CD14-positive monocyte (primary cell): ENCODE results near the gene ZFHX3. TPM values are rescaled to one million over a fixed set of nuclear protein-coding genes. Genes with fewer than 3 reads are reported as not detected.

Source experiments
- DNase-seq, 3 donors: peaks; one replicate each; pipeline ENCODE4 v3.0.0-alpha.2; 2011 to 2022
- H2AFZ ChIP-seq: 2 replicates; pipeline ENCODE4 v1.6.0; 2012; ENCODE audit warnings: mild to moderate bottlenecking, low read depth, low read length, inconsistent platforms; ENCODE audit not compliant: insufficient read depth, poor library complexity, severe bottlenecking
- H3K27ac ChIP-seq, 2 donors: 1 replicate in 1 of 2; 2 replicates in 1 of 2; pipeline ENCODE4 v1.5.1; 2012 to 2013; ENCODE audit warnings: low read length in 2 of 2, control low read depth in 1 of 2, inconsistent platforms in 1 of 2, low read depth in 1 of 2, mild to moderate bottlenecking in 1 of 2
- H3K27me3 ChIP-seq, 2 donors: one replicate each; pipeline versions ENCODE4 v1.6.0 to v1.6.1; 2011 to 2013; ENCODE audit warnings: low read length in 2 of 2; ENCODE audit not compliant: control insufficient read depth in 2 of 2, insufficient read depth in 2 of 2
- H3K36me3 ChIP-seq, 2 donors: replicated peaks in 1 of 2; 1 replicate in 1 of 2; 2 replicates in 1 of 2; pipeline versions ENCODE4 v1.5.1 to v1.6.1; 2012 to 2013; ENCODE audit warnings: low read length in 2 of 2, control low read depth in 1 of 2, inconsistent platforms in 1 of 2, mild to moderate bottlenecking in 1 of 2; ENCODE audit not compliant: insufficient read depth in 2 of 2, control insufficient read depth in 1 of 2
- H3K4me1 ChIP-seq, 2 donors: 1 replicate in 1 of 2; 2 replicates in 1 of 2; pipeline versions ENCODE4 v1.5.1 to v1.6.1; 2012 to 2013; ENCODE audit warnings: low read length in 2 of 2, control low read depth in 1 of 2, inconsistent platforms in 1 of 2, mild to moderate bottlenecking in 1 of 2, moderate library complexity in 1 of 2; ENCODE audit not compliant: insufficient read depth in 2 of 2, control insufficient read depth in 1 of 2
- H3K4me2 ChIP-seq: replicated peaks from 2 replicates; pipeline ENCODE3; 2012; ENCODE audit warnings: low read length, moderate library complexity, mild to moderate bottlenecking; ENCODE audit not compliant: poor library complexity, severe bottlenecking; ENCODE audit errors: extremely low read depth
- H3K4me3 ChIP-seq, 3 experiments: fragments of 200-600 bp in 1 of 3; sonication (generic) in 1 of 3; replicated peaks in 1 of 3; 1 replicate in 2 of 3; 2 replicates in 1 of 3; pipeline ENCODE4 v1.5.1; 2011 to 2013; ENCODE audit warnings: low read length in 3 of 3, mild to moderate bottlenecking in 3 of 3, control low read depth in 2 of 3, low read depth in 2 of 3, inconsistent platforms in 1 of 3, moderate library complexity in 1 of 3
- H3K79me2 ChIP-seq: 2 replicates; pipeline ENCODE4 v1.6.0; 2012; ENCODE audit warnings: mild to moderate bottlenecking, control low read depth, inconsistent platforms, low read length, moderate library complexity; ENCODE audit not compliant: insufficient read depth
- H3K9ac ChIP-seq: 2 replicates; pipeline ENCODE4 v1.6.0; 2017; ENCODE audit warnings: low read length, mild to moderate bottlenecking; ENCODE audit not compliant: insufficient read depth, poor library complexity, severe bottlenecking
- H3K9me3 ChIP-seq, 2 donors: replicated peaks in 1 of 2; 1 replicate in 1 of 2; 2 replicates in 1 of 2; pipeline versions ENCODE4 v1.5.1 to v1.6.1; 2012 to 2013; ENCODE audit warnings: low read length in 2 of 2, control low read depth in 1 of 2; ENCODE audit not compliant: control insufficient read depth in 1 of 2, insufficient read depth in 1 of 2
- H4K20me1 ChIP-seq: 2 replicates; pipeline ENCODE4 v1.6.0; 2012; ENCODE audit warnings: mild to moderate bottlenecking, low read length, control low read depth, moderate library complexity; ENCODE audit not compliant: insufficient read depth
- H3K27ac Mint-ChIP-seq, 7 donors: one replicate each; pipeline ENCODE4 v1.8.0; 2020; ENCODE audit warnings: mild to moderate bottlenecking in 7 of 7, mixed read lengths in 7 of 7, moderate library complexity in 6 of 7, inconsistent platforms in 2 of 7
- H3K27me3 Mint-ChIP-seq, 3 donors: one replicate each; pipeline ENCODE4 v1.8.0; 2021 to 2022; ENCODE audit warnings: low read depth in 3 of 3, mild to moderate bottlenecking in 3 of 3, mixed read lengths in 3 of 3, moderate library complexity in 3 of 3, inconsistent platforms in 1 of 3
- H3K36me3 Mint-ChIP-seq, 2 donors: one replicate each; pipeline ENCODE4 v1.8.0; 2020; ENCODE audit warnings: mixed read lengths in 2 of 2, inconsistent platforms in 1 of 2, mild to moderate bottlenecking in 1 of 2
- H3K4me1 Mint-ChIP-seq: one replicate; pipeline ENCODE4 v1.8.0; 2020; ENCODE audit warnings: mild to moderate bottlenecking, mixed read lengths
- H3K4me3 Mint-ChIP-seq, 2 donors: one replicate each; pipeline ENCODE4 v1.8.0; 2020; ENCODE audit warnings: mild to moderate bottlenecking in 2 of 2, mixed read lengths in 2 of 2, moderate library complexity in 1 of 2
- H3K9me3 Mint-ChIP-seq, 7 donors: one replicate each; pipeline ENCODE4 v1.8.0; 2020 to 2022; ENCODE audit warnings: mixed read lengths in 7 of 7, mild to moderate bottlenecking in 6 of 7, moderate library complexity in 6 of 7, inconsistent platforms in 2 of 7
- CTCF ChIP-seq: fragments of 200-600 bp; IDR thresholded peaks from one replicate; pipeline ENCODE4 v1.8.0; 2022; ENCODE audit warnings: antibody characterized with exemption, mild to moderate bottlenecking
- WGBS: methylation state at CpG from one replicate; pipeline ENCODE4 v1.1.5; 2013; ENCODE audit warnings: missing lambda C conversion rate; ENCODE audit not compliant: insufficient coverage; 5-methylcytosine and 5-hydroxymethylcytosine counted together
- intact Hi-C, 2 donors: fragments of 100-400 bp; cut with micrococcal nuclease; formaldehyde crosslinking; loops; one replicate each; pipeline versions ENCODE4 v1.15.0 to v1.15.1; 2023
- polyA plus RNA-seq, 3 donors: library from polyadenylated mRNA; depleted of rRNA in 1 of 3; unstranded in 2 of 3; stranded (reverse) in 1 of 3; fragments of 300-500 nt in 2 of 3; fragments of >200 nt in 1 of 3; fragmentation: Illumina TruSeq in 2 of 3; gene quantifications; 1 replicate in 2 of 3; 2 replicates in 1 of 3; pipeline ENCODE4 v1.2.3, GENCODE V29; 2012 to 2021

The ZFHX3 gene
- polyA plus RNA-seq, 3 donors: 0.42 to 4.2 (median 0.43) TPM

- no peaks in the 10 kb centered on the region for H3K27me3 ChIP-seq
- no peak for DNase-seq
- Mint-ChIP-seq H3K36me3 (peaks cover 10 to 15% of the 10 kb centered on the region in 2 donors), H3K27ac (no peak overlapping the region), H3K4me1 (peaks cover 34% of the 10 kb centered on the region), H3K4me3 (no peak overlapping the region), H3K9me3 (peaks cover 0 to 3% (median 0%) of the 10 kb centered on the region in 7 donors), H3K27me3 (peaks cover 1 to 2% (median 1%) of the 10 kb centered on the region in 3 donors)
- H3K4me3 ChIP-seq: no peak overlapping the region
- H4K20me1 ChIP-seq: peaks cover 10% of the 10 kb centered on the region
- intact Hi-C loops: no loop called here
- no peaks in the 10 kb centered on the region for H3K79me2 ChIP-seq
- no peak for TF ChIP-seq CTCF
- H3K9ac ChIP-seq: no peak overlapping the region
- no peak overlapping the region for H3K27ac ChIP-seq
- WGBS: 61% methylated on average over 3 of the region's 5 CpGs
- H3K9me3 ChIP-seq: no peaks in the 10 kb centered on the region
- H3K36me3 ChIP-seq: no peaks in the 10 kb centered on the region
- H2AFZ ChIP-seq: no peak overlapping the region
- peaks cover 20 to 32% of the 10 kb centered on the region in 2 donors for H3K4me1 ChIP-seq
- no peak overlapping the region for H3K4me2 ChIP-seq
Observed at GRCh38 chr16:72873044-72873443, 174.9 kb downstream of the ZFHX3 start.

GRCh38 chr16:72865835-72866234, 182.1 kb downstream of the ZFHX3 start:
- peak overlapping the region in 1 of 7 donors; percentile 8 for H3K27ac Mint-ChIP-seq
- peaks cover 12 to 19% of the 10 kb centered on the region in 2 donors for H3K36me3 Mint-ChIP-seq
- peaks cover 0 to 6% of the 10 kb centered on the region in 2 donors for H3K36me3 ChIP-seq
- no peaks in the 10 kb centered on the region for H3K4me1 Mint-ChIP-seq
- no peak overlapping the region for H3K4me3 ChIP-seq
- no peak overlapping the region for H3K27ac ChIP-seq
- H3K9me3 ChIP-seq: no peaks in the 10 kb centered on the region
- H3K27me3 Mint-ChIP-seq: peaks cover 1 to 2% (median 2%) of the 10 kb centered on the region in 3 donors
- H3K27me3 ChIP-seq: no peaks in the 10 kb centered on the region
- H3K4me3 Mint-ChIP-seq: no peak overlapping the region
- H2AFZ ChIP-seq: no peak overlapping the region
- H4K20me1 ChIP-seq: peaks cover 10% of the 10 kb centered on the region
- no peak for TF ChIP-seq CTCF
- H3K9me3 Mint-ChIP-seq: peaks cover 0 to 2% (median 0%) of the 10 kb centered on the region in 7 donors
- no peak overlapping the region for H3K9ac ChIP-seq
- no peak overlapping the region for H3K4me2 ChIP-seq
- intact Hi-C loops: no loop called here
- no peaks in the 10 kb centered on the region for H3K79me2 ChIP-seq
- WGBS: 100% methylated on average over 1 of the region's 7 CpGs
- no peaks in the 10 kb centered on the region for H3K4me1 ChIP-seq
- no peak for DNase-seq
